ES-I3 (cell line): ENCODE data around the gene PTPRG.

Source experiments
- H3K36me3 ChIP-seq: 2 replicates; pipeline ENCODE4 v1.6.1; 2013; ENCODE audit warnings: mild to moderate bottlenecking, low read length, control low read depth, moderate library complexity; ENCODE audit not compliant: insufficient read depth
- H3K4me1 ChIP-seq: 2 replicates; pipeline ENCODE4 v1.6.1; 2013; ENCODE audit warnings: mild to moderate bottlenecking, control low read depth, low read length; ENCODE audit not compliant: insufficient read depth
- H3K9ac ChIP-seq: 2 replicates; pipeline ENCODE4 v1.6.1; 2013; ENCODE audit warnings: low read depth, mild to moderate bottlenecking, low read length, moderate library complexity
- H3K9me3 ChIP-seq: 2 replicates; pipeline ENCODE4 v1.6.1; 2013; ENCODE audit warnings: mild to moderate bottlenecking, low read length, moderate library complexity; ENCODE audit not compliant: control insufficient read depth, insufficient read depth

PTPRG gene

DNA sequence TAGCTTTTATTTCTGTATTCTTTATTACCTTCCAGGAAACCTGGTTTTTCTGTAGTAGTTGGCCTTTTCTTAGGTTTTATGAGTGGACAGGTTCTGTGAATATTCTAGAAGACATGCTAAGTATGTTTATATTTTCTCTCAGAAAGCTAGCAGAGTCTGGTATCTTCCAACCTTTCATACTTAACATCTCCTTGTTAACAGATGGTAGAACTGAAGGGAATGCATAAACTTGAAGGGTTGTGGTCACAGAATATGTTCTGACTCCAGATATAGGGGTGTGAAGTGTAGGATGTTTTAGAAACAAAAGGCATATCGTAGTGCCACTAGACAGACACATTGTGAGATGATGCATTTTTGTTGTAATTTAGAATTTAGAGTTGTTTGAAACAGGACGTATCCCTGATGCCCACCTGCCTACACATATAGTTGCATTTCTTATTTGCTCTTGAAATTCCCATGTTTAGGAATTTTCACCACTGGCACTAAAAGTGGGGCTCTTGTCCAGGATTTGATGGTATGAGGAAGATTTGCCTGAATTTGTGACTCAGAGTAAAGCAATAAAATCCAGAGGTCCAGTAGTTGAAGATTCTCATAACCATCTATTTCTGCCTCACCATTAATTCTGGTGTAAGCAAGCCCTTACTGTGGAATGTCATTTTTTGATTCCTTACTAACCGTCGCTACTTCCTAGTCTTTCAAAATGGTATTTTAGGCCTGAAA is 537.4 kb downstream of the PTPRG start:
- Histone ChIP-seq H3K36me3 (no peaks in the 10 kb centered on the region; the same call in 1 of the 2 replicates), H3K9me3 (no peaks in the 10 kb centered on the region), H3K9ac (no peak overlapping the region), H3K4me1 (no peaks in the 10 kb centered on the region)

DNA sequence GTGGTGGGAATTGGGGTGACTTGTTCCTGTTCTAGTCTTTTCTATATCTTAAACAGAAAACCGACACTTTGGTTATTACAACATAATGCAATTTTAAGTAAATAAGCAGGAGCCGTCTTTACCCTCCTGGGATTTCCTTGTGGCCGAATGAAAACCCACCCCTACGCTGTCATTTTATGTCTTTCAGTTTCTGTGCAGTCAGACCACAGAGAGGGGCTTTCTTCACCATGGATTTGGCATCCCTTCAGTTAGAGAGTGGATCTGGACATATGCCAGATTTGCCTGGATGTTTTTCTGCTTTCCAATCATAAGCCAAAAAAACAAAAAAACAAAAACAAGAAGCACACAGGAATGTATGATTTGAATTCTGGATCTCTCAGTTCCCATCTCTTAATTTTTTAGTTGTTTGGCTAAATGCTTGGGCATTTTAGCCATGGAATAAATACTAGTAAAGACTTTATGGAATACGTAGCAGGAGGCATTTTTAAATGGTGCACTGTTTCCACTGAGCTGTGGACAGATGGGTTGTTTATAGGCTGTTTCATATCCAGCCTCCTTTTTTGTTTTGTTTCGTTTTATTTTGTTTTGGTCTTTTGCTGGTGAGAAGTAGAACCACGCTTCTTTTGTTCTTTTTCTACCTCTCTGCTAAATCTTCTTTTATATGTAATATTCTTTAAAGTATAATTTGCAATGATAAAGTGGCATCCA is 539.1 kb downstream of the PTPRG start:
- no peaks in the 10 kb centered on the region; the same call in 1 of the 2 replicates for H3K36me3 ChIP-seq
- no peaks in the 10 kb centered on the region for H3K9me3 ChIP-seq
- no peak overlapping the region for H3K9ac ChIP-seq
- H3K4me1 ChIP-seq = no peaks in the 10 kb centered on the region

DNA sequence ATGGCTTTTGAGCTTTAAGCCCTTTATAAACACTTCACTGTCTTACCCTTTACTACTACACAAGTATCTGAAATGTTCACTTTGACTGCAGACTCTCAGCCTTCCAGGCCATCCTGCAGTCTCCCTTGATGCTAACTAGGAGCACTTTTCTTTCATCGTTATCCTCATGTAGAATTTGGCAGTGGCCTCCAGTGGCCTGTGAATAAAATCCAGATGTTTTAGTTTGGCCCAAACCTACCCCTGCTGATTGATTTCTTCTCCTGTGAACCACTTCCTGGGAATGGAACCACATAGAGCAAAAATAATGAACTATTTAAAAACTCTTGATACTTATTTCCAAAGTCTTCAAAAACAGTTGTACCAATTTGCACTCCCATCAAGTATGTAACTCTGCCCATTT is 540.1 kb downstream of the PTPRG start:
- Histone ChIP-seq H3K9ac (no peak overlapping the region), H3K9me3 (no peaks in the 10 kb centered on the region), H3K36me3 (no peaks in the 10 kb centered on the region; the same call in 1 of the 2 replicates), H3K4me1 (no peaks in the 10 kb centered on the region)

DNA sequence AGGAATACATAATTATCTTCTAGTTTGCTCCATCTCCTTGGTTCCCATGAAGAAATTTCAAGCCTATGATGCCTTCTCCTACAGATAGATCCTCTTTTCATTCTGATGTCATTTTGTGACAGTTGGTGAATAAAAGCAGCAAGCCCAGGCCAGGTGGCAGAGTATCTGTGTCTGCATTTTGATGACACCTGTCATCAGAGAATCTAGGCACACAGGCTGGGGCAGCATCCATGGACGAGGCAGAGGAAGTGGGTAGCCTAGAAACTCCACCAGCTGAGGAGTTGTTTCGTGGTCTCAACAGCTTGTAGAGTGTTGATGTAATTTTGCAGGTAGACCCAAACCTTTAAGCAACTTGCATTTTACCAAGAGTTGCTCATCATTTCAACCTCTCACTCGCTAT is 542.2 kb downstream of the PTPRG start:
- Histone ChIP-seq H3K9me3 (no peaks in the 10 kb centered on the region), H3K4me1 (no peaks in the 10 kb centered on the region), H3K9ac (no peak overlapping the region), H3K36me3 (no peaks in the 10 kb centered on the region; the same call in 1 of the 2 replicates)

DNA sequence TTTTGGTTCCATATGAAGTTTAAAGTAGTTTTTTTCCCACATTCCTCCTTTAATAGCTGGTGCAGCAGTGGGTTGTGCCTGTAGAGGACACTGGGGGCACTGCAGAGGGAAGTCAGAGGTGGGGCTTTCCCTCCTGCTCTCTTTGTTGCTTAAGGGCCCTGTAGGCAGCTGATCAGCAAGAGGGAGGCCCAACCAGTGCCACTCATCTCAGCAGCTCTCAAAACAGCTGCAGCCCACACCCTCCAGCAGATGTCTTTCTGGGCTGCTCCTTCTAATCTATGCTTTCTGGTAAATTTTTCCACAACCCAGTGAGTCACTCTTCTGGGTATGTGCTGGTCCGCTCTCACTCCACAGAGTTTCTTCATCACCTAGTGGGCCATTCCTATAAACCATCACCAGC is 548.2 kb downstream of the PTPRG start:
- Histone ChIP-seq H3K4me1 (peaks cover 4% of the 10 kb centered on the region; the same call in 1 of the 2 replicates), H3K9me3 (no peaks in the 10 kb centered on the region), H3K9ac (no peak overlapping the region), H3K36me3 (no peaks in the 10 kb centered on the region; the same call in 1 of the 2 replicates)

DNA sequence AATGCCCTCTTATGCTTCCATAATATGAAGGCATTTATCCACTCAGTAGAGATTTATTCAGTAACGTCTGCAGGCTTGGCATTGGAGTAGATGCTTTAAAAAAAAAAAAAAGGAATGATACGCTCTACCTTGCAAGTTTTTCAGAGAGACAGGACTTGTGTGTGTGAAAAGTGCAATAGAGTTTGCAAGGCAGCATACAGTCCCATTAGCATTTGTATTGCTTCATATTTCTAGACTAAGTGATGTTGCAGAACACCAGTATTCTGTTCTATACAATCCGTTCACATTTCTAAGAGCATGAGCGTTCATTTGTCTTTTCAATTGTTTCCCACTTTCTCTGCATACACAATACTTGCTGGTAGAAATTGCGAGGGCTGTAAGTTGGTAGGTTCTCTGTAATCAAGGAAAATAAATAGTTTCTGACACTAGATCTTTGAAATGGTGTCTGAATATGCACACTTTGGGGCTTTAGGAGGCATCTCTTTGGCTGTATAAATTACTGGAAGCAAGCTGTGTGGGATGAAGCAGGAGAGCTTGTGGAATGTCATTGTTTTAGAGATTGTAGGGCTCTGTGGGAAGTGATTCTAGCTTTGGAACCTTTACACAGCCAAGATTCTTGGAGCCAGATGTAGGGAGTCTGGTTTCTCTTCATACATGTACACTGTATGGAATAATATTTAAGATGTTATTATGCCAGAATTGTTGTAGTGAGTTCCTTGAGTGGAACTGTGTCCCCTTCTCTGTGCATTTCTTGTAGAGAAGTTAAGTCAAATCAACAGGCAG is 549.3 kb downstream of the PTPRG start:
- Histone ChIP-seq H3K36me3 (no peaks in the 10 kb centered on the region; the same call in 1 of the 2 replicates), H3K9me3 (no peaks in the 10 kb centered on the region), H3K9ac (no peak overlapping the region), H3K4me1 (peaks cover 4% of the 10 kb centered on the region; the same call in 1 of the 2 replicates)

DNA sequence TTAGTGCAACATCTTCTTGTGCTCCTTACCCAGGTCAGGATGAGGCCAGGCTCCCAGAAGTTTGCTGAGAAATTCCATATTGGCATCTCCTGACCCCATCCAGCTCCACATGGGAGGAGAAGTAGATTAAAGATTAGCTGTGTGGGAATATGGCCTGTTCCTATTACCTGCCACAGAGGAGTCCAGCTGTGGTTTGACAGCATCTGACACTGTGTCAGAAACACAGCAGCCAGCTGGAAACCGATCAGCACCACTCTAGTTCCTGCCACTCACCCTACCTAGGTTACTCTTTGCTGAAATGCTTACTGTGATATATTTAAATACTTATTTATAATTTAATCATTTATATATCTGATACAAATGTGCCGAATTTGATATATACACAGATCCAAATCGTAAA is 551.7 kb downstream of the PTPRG start:
- Histone ChIP-seq H3K4me1 (peaks cover 4% of the 10 kb centered on the region; the same call in 1 of the 2 replicates), H3K9ac (no peak overlapping the region), H3K36me3 (no peaks in the 10 kb centered on the region; the same call in 1 of the 2 replicates), H3K9me3 (no peaks in the 10 kb centered on the region)

DNA sequence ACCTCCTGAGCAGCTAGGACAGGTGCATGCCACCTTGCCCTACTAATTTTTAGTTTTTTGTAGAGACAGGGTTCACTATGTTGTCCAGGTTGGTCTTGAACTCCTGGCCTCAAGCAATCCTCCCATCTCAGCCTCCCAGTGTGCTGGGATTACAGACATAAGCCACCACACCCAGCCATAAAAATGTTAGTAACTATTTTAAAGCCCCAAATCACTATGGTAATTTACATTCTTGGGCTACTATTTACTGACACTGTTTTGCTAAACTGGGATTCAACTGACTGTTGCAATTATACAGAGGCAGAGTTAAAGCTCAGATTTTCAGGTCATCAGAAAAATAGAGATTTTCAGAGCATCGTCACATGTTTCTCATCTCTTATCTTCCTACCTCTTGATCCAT is 553.4 kb downstream of the PTPRG start:
- Histone ChIP-seq H3K36me3 (no peaks in the 10 kb centered on the region; the same call in 1 of the 2 replicates), H3K9ac (no peak overlapping the region)

DNA sequence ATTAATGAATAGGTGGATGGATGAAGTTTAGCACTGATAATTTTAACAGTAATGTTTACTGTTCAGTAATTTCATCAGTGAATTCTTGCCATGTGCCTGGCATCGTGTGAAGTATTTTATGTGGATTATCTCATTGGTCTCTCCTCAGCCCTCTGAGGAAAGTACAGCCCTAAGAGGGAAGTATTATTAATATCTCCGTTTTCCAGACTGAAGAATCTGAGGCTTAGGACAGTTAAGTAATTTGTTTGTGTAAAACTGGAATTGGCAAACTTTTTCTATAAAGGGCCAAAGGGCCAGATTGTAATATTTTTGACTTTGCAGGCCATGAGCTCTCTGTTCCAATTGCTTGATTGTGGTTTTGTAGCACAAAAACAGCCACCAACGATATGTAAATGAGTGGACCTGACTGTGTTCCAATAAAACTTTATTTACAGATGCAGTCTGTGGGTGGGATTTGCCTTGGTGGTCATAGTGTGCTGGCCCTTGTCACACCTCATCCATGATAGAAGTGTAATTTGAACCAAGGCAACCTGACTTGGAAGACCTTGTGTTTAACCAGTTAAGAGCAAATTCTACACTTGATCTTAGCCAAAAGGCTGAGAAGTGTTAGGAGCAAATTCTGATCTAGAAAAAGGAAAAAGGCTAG is 556.7 kb downstream of the PTPRG start:
- peaks cover 5% of the 10 kb centered on the region for H3K36me3 ChIP-seq
- H3K9ac ChIP-seq = no peak overlapping the region
- H3K4me1 ChIP-seq = no peaks in the 10 kb centered on the region
- peaks cover 5% of the 10 kb centered on the region; the same call in 1 of the 2 replicates for H3K9me3 ChIP-seq

More for the DNA sequence above, 553.4 kb downstream of the PTPRG start:
- Histone ChIP-seq H3K9me3 (peaks cover 5% of the 10 kb centered on the region; the same call in 1 of the 2 replicates), H3K4me1 (peaks cover 1% of the 10 kb centered on the region; the same call in 1 of the 2 replicates)

DNA sequence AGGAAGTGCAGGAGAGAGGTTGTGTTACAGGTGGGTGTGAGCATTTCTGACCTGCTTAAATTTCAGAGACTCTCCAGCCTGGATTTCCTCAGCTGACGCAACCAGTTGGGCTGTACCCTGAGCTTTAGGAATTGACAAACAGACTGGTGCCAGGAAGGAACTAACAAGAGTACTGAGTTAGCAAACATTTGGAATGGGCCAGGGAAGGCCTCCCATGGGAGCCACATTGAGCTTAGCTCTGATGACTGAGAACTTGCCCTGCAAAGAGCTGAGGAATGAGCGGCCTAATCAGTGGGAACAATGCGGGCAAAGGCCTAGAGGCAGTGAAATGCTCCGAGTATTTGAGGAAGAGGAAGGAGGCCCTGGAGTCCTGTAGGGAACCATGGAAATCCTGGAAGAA is 557.8 kb downstream of the PTPRG start:
- Histone ChIP-seq H3K9ac (no peak overlapping the region), H3K4me1 (no peaks in the 10 kb centered on the region), H3K36me3 (peaks cover 5% of the 10 kb centered on the region), H3K9me3 (peaks cover 5% of the 10 kb centered on the region; the same call in 1 of the 2 replicates)

DNA sequence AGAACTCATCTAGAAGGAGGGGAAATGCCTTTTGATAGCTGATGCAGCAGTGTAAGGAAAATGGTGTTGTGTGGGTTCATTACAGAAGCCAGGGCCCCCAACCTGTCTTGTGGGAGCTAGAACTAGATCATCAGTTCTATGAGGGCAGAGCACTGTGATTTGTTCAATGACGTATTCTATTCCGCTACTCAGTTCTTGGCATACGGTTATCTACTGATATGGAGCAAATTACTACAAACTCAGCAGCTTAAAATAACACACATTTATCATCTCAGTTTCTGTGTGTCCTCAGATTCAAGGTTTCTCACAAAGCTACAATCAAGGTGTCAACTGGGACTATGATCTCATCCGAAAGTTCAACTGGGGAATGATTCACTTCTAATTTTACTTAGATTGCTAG is 561.4 kb downstream of the PTPRG start:
- peaks cover 5% of the 10 kb centered on the region; the same call in 1 of the 2 replicates for H3K9me3 ChIP-seq
- H3K36me3 ChIP-seq = peaks cover 5% of the 10 kb centered on the region
- no peaks in the 10 kb centered on the region for H3K4me1 ChIP-seq
- H3K9ac ChIP-seq = no peak overlapping the region

DNA sequence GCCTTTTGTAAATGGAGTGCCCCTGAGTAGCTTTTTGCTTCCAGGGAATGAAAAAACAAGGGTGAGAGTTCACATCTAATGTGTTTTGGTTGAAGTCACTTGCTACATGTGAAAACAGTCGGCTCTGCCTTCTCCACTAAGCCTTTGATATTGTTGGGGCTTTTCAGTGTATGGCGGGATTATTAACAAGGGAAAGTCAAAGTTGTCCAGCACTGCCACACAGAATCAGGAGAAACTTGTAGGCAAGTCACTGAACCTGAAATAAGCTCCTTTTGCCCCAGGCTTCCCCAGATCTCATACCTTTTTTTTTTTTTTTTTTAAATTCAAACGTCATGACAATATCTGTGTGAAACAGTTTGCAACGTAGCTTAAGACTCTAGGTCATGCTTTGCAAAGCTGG is 564.0 kb downstream of the PTPRG start:
- H3K4me1 ChIP-seq = no peaks in the 10 kb centered on the region
- no peaks in the 10 kb centered on the region for H3K9me3 ChIP-seq
- no peak overlapping the region for H3K9ac ChIP-seq
- peaks cover 5% of the 10 kb centered on the region; the same call in 1 of the 2 replicates for H3K36me3 ChIP-seq

DNA sequence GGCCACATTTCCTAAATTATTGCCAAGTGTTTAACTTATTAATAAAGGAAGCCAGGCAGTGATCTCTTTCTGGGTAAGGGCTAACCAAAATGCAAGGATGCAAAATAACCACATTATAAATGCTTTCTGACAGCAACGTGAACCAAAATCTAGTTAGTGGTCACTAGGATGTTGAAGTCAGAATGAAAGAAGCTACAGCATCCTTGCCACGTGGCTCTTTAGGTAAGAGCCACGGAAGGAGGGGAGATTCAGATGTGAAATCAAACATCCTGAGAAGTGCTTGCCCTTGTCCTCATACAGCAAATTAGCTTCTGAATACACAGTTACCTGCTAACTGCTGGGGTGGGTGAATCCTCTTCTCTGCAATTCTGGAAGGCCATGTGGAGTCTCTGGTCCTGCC is 565.7 kb downstream of the PTPRG start:
- no peaks in the 10 kb centered on the region for H3K4me1 ChIP-seq
- no peaks in the 10 kb centered on the region for H3K9me3 ChIP-seq

DNA sequence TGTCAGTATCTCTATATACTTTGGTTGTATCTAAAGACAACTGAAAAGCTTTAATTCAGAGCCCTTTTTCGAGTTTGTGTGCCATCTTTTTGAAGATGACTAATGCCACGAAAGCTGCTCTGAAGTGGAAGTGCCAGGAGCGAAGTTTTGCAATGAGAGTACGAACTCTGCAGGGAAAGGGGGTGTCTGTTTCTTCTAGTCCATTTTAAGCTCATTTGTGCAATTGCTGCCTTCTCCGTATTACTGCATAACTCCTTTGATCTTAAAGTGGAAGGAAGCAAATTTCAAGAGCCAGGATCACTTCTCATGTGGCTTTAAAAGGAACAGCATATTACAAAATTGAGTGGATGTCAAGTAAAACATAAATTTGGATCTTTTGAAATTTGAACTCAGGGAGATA is 566.7 kb downstream of the PTPRG start:
- Histone ChIP-seq H3K9me3 (no peaks in the 10 kb centered on the region), H3K9ac (no peak overlapping the region), H3K4me1 (no peaks in the 10 kb centered on the region), H3K36me3 (no peaks in the 10 kb centered on the region)

More for the DNA sequence above, 565.7 kb downstream of the PTPRG start:
- Histone ChIP-seq H3K36me3 (peaks cover 5% of the 10 kb centered on the region; the same call in 1 of the 2 replicates), H3K9ac (no peak overlapping the region)
